Astrocyte (in vitro differentiated cells and primary cell): ENCODE results near the gene ACTL7A.

ENCODE experiments used
- EZH2 ChIP-seq: IDR thresholded peaks from 2 replicates; pipeline ENCODE4 v1.6.1; 2012; ENCODE audit warnings: mild to moderate bottlenecking, low read length, inconsistent platforms; ENCODE audit not compliant: insufficient read depth
- TF ChIP-seq, protein P1 (sequence below): IDR thresholded peaks from 2 replicates; pipeline ENCODE4 v1.5.1; 2011; ENCODE audit warnings: low read depth, mild to moderate bottlenecking, inconsistent platforms, low read length, moderate library complexity; ENCODE audit not compliant: insufficient read depth

DNA sequence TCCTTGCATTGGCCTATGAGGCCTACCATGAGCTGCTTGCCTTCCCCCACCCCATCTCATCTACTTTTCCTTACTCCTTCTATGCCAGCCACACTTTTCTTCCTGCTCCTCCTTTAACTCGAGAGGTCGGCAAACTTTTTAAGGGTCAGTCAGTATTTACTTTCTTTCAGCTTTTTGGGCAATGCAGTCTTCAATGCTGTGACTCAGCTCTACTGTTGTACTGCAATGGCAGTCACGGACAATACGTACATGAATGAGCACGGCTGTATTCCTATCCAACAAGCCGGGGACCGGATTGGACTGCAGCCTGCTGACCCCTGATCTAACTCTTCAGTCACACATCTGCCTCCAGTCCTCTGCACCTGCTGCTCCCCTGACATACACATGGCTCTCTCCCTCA is 602 bp upstream of the ACTL7A start:
- no peak for TF ChIP-seq EZH2
- TF ChIP-seq, protein P1, sequence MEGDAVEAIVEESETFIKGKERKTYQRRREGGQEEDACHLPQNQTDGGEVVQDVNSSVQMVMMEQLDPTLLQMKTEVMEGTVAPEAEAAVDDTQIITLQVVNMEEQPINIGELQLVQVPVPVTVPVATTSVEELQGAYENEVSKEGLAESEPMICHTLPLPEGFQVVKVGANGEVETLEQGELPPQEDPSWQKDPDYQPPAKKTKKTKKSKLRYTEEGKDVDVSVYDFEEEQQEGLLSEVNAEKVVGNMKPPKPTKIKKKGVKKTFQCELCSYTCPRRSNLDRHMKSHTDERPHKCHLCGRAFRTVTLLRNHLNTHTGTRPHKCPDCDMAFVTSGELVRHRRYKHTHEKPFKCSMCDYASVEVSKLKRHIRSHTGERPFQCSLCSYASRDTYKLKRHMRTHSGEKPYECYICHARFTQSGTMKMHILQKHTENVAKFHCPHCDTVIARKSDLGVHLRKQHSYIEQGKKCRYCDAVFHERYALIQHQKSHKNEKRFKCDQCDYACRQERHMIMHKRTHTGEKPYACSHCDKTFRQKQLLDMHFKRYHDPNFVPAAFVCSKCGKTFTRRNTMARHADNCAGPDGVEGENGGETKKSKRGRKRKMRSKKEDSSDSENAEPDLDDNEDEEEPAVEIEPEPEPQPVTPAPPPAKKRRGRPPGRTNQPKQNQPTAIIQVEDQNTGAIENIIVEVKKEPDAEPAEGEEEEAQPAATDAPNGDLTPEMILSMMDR, result no peak
